Small intestine (tissue), 7 donors: ENCODE measurements around the gene CFAP100. TPM values are rescaled to one million over a fixed set of nuclear protein-coding genes. Genes with fewer than 3 reads are reported as not detected.

Experiments
- DNase-seq, 2 donors: peaks; one replicate each; pipeline versions ENCODE4 v3.0.0 to v3.0.0-alpha.2; 2013
- FAIRE-seq: peaks from 2 replicates; lab custom pipeline; 2012; peaks lifted over from hg19 to GRCh38; lab: Jason Lieb, UNC
- H3K27ac ChIP-seq, 3 donors: one replicate each; pipeline ENCODE4 v1.5.1; 2013; ENCODE audit warnings: low read length in 2 of 3, mild to moderate bottlenecking in 2 of 3, control low read depth in 1 of 3, inconsistent platforms in 1 of 3, low read depth in 1 of 3, moderate library complexity in 1 of 3
- H3K27me3 ChIP-seq, 3 donors: one replicate each; pipeline ENCODE4 v1.6.1; 2013; ENCODE audit warnings: low read length in 3 of 3, inconsistent platforms in 1 of 3; ENCODE audit not compliant: control insufficient read depth in 3 of 3, insufficient read depth in 3 of 3
- H3K36me3 ChIP-seq, 3 donors: one replicate each; pipeline ENCODE4 v1.6.1; 2013; ENCODE audit warnings: low read length in 3 of 3, inconsistent platforms in 1 of 3, low read depth in 1 of 3, mild to moderate bottlenecking in 1 of 3, moderate library complexity in 1 of 3; ENCODE audit not compliant: control insufficient read depth in 3 of 3, insufficient read depth in 2 of 3
- H3K4me1 ChIP-seq, 3 donors: one replicate each; pipeline ENCODE4 v1.6.1; 2013; ENCODE audit warnings: low read length in 2 of 3, inconsistent platforms in 1 of 3, low read depth in 1 of 3, mild to moderate bottlenecking in 1 of 3, moderate library complexity in 1 of 3; ENCODE audit not compliant: control insufficient read depth in 3 of 3, insufficient read depth in 2 of 3
- H3K4me3 ChIP-seq, 3 donors: one replicate each; pipeline ENCODE4 v1.5.1; 2013; ENCODE audit warnings: low read length in 3 of 3, control low read depth in 1 of 3, inconsistent platforms in 1 of 3, low read depth in 1 of 3, mild to moderate bottlenecking in 1 of 3, moderate library complexity in 1 of 3
- H3K9me3 ChIP-seq, 2 donors: one replicate each; pipeline ENCODE4 v1.6.1; 2013; ENCODE audit warnings: low read depth in 1 of 2, low read length in 1 of 2; ENCODE audit not compliant: control insufficient read depth in 2 of 2, insufficient read depth in 1 of 2
- WGBS, 3 donors: extraction: QIAGEN DNeasy Blood & Tissue Kit; methylation state at CpG; one replicate each; pipeline ENCODE4 v1.1.7; 2013; 5-methylcytosine and 5-hydroxymethylcytosine counted together
- polyA plus RNA-seq, 4 donors: library from polyadenylated mRNA; stranded (reverse) in 3 of 4; unstranded in 1 of 4; fragments of 200-250 nt in 3 of 4; fragments of 120-200 nt in 1 of 4; gene quantifications; one replicate each; pipeline versions ENCODE4 v1.2.1 to v1.2.3, GENCODE V29; 2013
- donor health status: healthy with polysubstance abuse.
- donor health status: control.
- donor health status: control.
- donor health status: Bipolar disorder and iron deficiency.
- donor health status: healthy.

Gene CFAP100
- polyA plus RNA-seq, 4 donors: 0.53 TPM; not detected in 3

GRCh38 chr3:126439968-126440708 is 45.4 kb downstream of the CFAP100 start:
- FAIRE-seq: no peak
- H3K36me3 ChIP-seq: peaks cover 4 to 66% (median 12%) of the 10 kb centered on the region in 3 donors

GRCh38 chr3:126440709-126440995 is 45.9 kb downstream of the CFAP100 start:
- no peak for FAIRE-seq
- Histone ChIP-seq H3K4me3 (no peak overlapping the region), H3K9me3 (no peaks in the 10 kb centered on the region), H3K4me1 (no peaks in the 10 kb centered on the region), H3K27ac (no peak overlapping the region), H3K27me3 (no peaks in the 10 kb centered on the region), H3K36me3 (peaks cover 6 to 63% (median 10%) of the 10 kb centered on the region in 3 donors)
- 94 to 96% (median 95%) methylated on average over 9 of the region's 9 CpGs for WGBS, 3 donors
- DNase-seq: no peak

More at GRCh38 chr3:126439968-126440708, 45.4 kb downstream of the CFAP100 start:
- Histone ChIP-seq H3K4me3 (no peak overlapping the region), H3K27ac (no peak overlapping the region), H3K4me1 (no peaks in the 10 kb centered on the region), H3K9me3 (no peaks in the 10 kb centered on the region), H3K27me3 (no peaks in the 10 kb centered on the region)
- DNase-seq: no peak
- 89 to 94% (median 93%) methylated on average over 12 of the region's 12 CpGs for WGBS, 3 donors

- Histone ChIP-seq H3K4me1 (no peaks in the 10 kb centered on the region), H3K27me3 (no peaks in the 10 kb centered on the region), H3K4me3 (no peak overlapping the region), H3K27ac (no peak overlapping the region), H3K36me3 (peaks cover 6 to 60% (median 10%) of the 10 kb centered on the region in 3 donors), H3K9me3 (no peaks in the 10 kb centered on the region)
- DNase-seq (no peak), FAIRE-seq (no peak)
- 92 to 95% (median 95%) methylated on average over 19 to 20 of the region's 20 CpGs for WGBS, 3 donors
Observed at GRCh38 chr3:126441256-126441880, 46.7 kb downstream of the CFAP100 start.

DNA sequence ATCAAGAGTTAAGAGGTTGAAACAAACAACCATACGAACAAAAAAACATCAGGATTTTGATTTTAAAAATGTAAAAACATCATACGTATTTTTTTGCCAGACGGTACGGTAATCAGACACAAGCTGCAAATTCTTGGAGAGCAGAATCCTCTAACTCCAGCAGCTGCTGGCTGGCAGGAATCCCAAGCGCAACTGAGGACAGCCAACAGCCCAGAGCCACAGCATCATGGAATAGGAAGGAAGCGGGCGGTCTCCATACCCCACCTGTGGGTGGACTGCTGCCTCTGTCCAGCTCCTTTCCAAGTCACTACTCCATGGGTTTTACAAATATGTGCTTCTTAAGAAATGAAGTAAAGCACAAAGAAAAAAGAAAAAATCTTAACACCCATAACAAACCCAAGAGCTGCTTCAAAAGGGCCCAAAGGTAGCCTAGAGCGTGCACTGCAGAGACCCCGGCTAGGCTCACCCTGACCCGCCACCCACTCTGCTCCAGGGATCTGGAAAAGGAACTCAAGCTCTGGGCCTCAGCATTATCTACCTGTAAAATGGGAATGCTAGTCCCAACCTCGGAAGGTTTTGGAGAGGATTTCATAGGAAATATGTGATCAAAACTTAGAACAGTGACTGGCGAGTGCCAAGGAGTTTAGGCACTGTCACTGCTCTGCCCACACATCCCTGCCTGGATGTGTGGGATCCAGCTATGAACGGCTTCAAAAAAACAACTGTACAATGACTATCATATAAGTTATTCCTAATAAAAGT is 47.6 kb downstream of the CFAP100 start:
- Histone ChIP-seq H3K36me3 (peaks cover 6 to 56% (median 13%) of the 10 kb centered on the region in 3 donors), H3K27me3 (no peaks in the 10 kb centered on the region), H3K4me1 (no peaks in the 10 kb centered on the region), H3K9me3 (no peaks in the 10 kb centered on the region), H3K27ac (no peak overlapping the region), H3K4me3 (no peak overlapping the region)
- 84 to 92% (median 91%) methylated on average over 13 of the region's 13 CpGs for WGBS, 3 donors
- FAIRE-seq: no peak
- no peak for DNase-seq

- DNase-seq: no peak
- Histone ChIP-seq H3K36me3 (peaks cover 6 to 56% (median 10%) of the 10 kb centered on the region in 3 donors), H3K9me3 (no peaks in the 10 kb centered on the region), H3K4me3 (no peak overlapping the region), H3K4me1 (no peaks in the 10 kb centered on the region), H3K27ac (no peak overlapping the region), H3K27me3 (no peaks in the 10 kb centered on the region)
- WGBS, 3 donors: 89 to 91% (median 90%) methylated on average over 3 of the region's 3 CpGs
- FAIRE-seq: no peak
Observed at GRCh38 chr3:126442856-126443242, 48.1 kb downstream of the CFAP100 start.

DNA sequence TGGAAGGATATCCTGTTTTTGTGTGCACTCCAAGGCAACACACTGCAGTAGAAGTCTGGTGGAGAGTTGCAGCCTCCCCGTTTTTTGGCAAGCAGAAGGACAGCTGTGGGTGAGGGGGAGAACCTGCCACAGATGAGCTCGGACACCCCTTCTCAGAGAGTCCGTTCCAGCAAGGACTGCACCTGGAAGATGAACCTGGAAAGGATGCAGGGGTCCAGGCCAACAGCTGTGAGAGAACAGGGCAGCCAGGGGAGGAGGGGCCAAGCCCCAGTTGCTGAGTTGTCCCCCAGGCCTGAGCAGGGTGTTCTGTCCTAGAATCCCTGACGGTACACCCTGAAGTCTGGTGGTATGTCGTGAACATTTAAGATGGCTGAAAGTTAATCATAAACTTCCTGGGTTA is 50.8 kb downstream of the CFAP100 start:
- 62 to 77% (median 72%) methylated on average over 5 of the region's 5 CpGs for WGBS, 3 donors
- peaks cover 4 to 59% (median 12%) of the 10 kb centered on the region in 3 donors for H3K36me3 ChIP-seq
- FAIRE-seq (no peak), DNase-seq (no peak)
- H3K9me3 ChIP-seq: no peaks in the 10 kb centered on the region
- H3K27ac ChIP-seq: no peak overlapping the region
- no peaks in the 10 kb centered on the region for H3K4me1 ChIP-seq
- no peak overlapping the region for H3K4me3 ChIP-seq
- H3K27me3 ChIP-seq: no peaks in the 10 kb centered on the region

DNA sequence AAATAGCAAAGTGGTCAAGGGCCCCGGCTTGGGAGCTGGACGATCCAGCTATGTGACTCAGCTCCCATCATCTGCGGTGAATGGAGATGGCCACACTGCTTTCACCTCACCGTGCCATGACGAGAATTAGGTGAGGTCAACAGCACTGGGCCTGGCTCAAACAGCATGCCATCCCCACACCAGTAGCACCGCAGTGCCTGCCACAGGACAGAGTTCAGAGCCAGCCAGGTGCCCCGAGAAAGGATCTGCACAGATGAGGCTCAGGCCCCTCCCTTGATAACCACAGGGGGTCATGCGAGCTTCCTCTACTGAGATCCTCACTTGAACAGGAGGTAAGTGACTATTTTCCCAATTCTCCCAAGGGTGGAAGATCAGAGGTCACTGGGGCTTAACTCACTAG is 51.6 kb downstream of the CFAP100 start:
- FAIRE-seq: no peak
- no peak for DNase-seq
- Histone ChIP-seq H3K4me3 (no peak overlapping the region), H3K27ac (no peak overlapping the region), H3K27me3 (no peaks in the 10 kb centered on the region), H3K9me3 (no peaks in the 10 kb centered on the region), H3K4me1 (no peaks in the 10 kb centered on the region), H3K36me3 (peaks cover 5 to 59% (median 12%) of the 10 kb centered on the region in 3 donors)
- 92 to 94% (median 93%) methylated on average over 8 of the region's 8 CpGs for WGBS, 3 donors

DNA sequence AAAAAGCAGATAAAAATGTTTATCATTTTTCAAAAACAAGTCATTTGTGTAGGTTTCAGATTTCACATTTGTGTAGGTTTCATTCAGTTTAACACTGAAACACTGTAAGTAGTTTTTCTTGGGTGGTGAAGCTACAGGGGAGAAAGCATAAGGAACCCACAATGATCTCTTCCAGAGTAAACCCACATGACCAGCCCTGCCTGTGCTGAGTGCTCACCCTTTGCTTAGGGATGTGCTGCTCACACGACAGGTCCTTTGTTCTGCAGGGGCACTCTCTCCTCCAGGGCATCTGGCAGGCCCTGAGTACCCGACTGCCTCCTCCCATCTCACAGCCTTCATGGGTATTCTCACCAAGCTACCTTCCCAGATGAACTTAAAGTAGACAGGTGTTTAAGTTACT is 52.1 kb downstream of the CFAP100 start:
- 81 to 98% (median 91%) methylated on average over 2 of the region's 2 CpGs for WGBS, 3 donors
- Histone ChIP-seq H3K27me3 (no peaks in the 10 kb centered on the region), H3K9me3 (no peaks in the 10 kb centered on the region), H3K27ac (no peak overlapping the region), H3K36me3 (peaks cover 10 to 60% (median 12%) of the 10 kb centered on the region in 3 donors), H3K4me1 (no peaks in the 10 kb centered on the region), H3K4me3 (no peak overlapping the region)
- no peak for FAIRE-seq
- no peak for DNase-seq
